ENCODE data around the gene ATF5.

The ATF5 gene

GRCh38 chr19:49892716-49893115 is 36.3 kb upstream of the ATF5 start:
- in situ Hi-C loops (cut with HindIII; ENCODE audit: low pct_ligation_motif_present, low pct_unique_long_range_greater_than_20kb, low sequenced_read_pairs) = no loop called here
- DNase-seq = no peak

- in situ Hi-C loops (cut with HindIII; ENCODE audit: low pct_ligation_motif_present, low pct_unique_long_range_greater_than_20kb, low sequenced_read_pairs) = no loop called here
- no peak for DNase-seq
Measured at GRCh38 chr19:49894011-49894664, 34.9 kb upstream of the ATF5 start.

GRCh38 chr19:49894879-49895565 is 34.0 kb upstream of the ATF5 start:
- DNase-seq = no peak
- in situ Hi-C loops (cut with HindIII; ENCODE audit: low pct_ligation_motif_present, low pct_unique_long_range_greater_than_20kb, low sequenced_read_pairs) = no loop called here

GRCh38 chr19:49895566-49896297 is 33.3 kb upstream of the ATF5 start:
- in situ Hi-C loops (cut with HindIII; ENCODE audit: low pct_ligation_motif_present, low pct_unique_long_range_greater_than_20kb, low sequenced_read_pairs) = no loop called here
- no peak for DNase-seq

GRCh38 chr19:49896863-49897621 is 32.0 kb upstream of the ATF5 start, which contains the start of gene IL4I1:
Gene IL4I1 (minus strand): TSS chr19:49896887. CDS start chr19:49896160, 727 bp downstream.
- in situ Hi-C loops (cut with HindIII; ENCODE audit: low pct_ligation_motif_present, low pct_unique_long_range_greater_than_20kb, low sequenced_read_pairs) = no loop called here
- DNase-seq = peak; percentile 84

- in situ Hi-C loops (cut with HindIII; ENCODE audit: low pct_ligation_motif_present, low pct_unique_long_range_greater_than_20kb, low sequenced_read_pairs) = no loop called here
- DNase-seq = no peak
Measured at GRCh38 chr19:49904136-49904535, 24.9 kb upstream of the ATF5 start.

GRCh38 chr19:49906879-49907564 is 22.0 kb upstream of the ATF5 start:
- in situ Hi-C loops (cut with HindIII; ENCODE audit: low pct_ligation_motif_present, low pct_unique_long_range_greater_than_20kb, low sequenced_read_pairs) = no loop called here
- DNase-seq = no peak

GRCh38 chr19:49907745-49908446 is 21.1 kb upstream of the ATF5 start:
- no peak for DNase-seq
- in situ Hi-C loops (cut with HindIII; ENCODE audit: low pct_ligation_motif_present, low pct_unique_long_range_greater_than_20kb, low sequenced_read_pairs) = no loop called here

- in situ Hi-C loops (cut with HindIII; ENCODE audit: low pct_ligation_motif_present, low pct_unique_long_range_greater_than_20kb, low sequenced_read_pairs) = no loop called here
- no peak for DNase-seq
Measured at GRCh38 chr19:49908480-49909420, 20.3 kb upstream of the ATF5 start.

- no peak for DNase-seq
- in situ Hi-C loops (cut with HindIII; ENCODE audit: low pct_ligation_motif_present, low pct_unique_long_range_greater_than_20kb, low sequenced_read_pairs) = no loop called here
Measured at GRCh38 chr19:49910179-49910578, 18.8 kb upstream of the ATF5 start.

GRCh38 chr19:49911381-49912145 is 17.4 kb upstream of the ATF5 start:
- in situ Hi-C loops (cut with HindIII; ENCODE audit: low pct_ligation_motif_present, low pct_unique_long_range_greater_than_20kb, low sequenced_read_pairs) = no loop called here
- no peak for DNase-seq

GRCh38 chr19:49912965-49913685 is 15.9 kb upstream of the ATF5 start:
- in situ Hi-C loops (cut with HindIII; ENCODE audit: low pct_ligation_motif_present, low pct_unique_long_range_greater_than_20kb, low sequenced_read_pairs) = no loop called here

GRCh38 chr19:49913720-49914119 is 15.3 kb upstream of the ATF5 start:
- in situ Hi-C loops (cut with HindIII; ENCODE audit: low pct_ligation_motif_present, low pct_unique_long_range_greater_than_20kb, low sequenced_read_pairs) = no loop called here
- DNase-seq = no peak

More at GRCh38 chr19:49912965-49913685, 15.9 kb upstream of the ATF5 start:
- DNase-seq = no peak

- in situ Hi-C loops (cut with HindIII; ENCODE audit: low pct_ligation_motif_present, low pct_unique_long_range_greater_than_20kb, low sequenced_read_pairs) = no loop called here
- no peak for DNase-seq
Measured at GRCh38 chr19:49915271-49915670, 13.7 kb upstream of the ATF5 start.

GRCh38 chr19:49916839-49917733 is 11.9 kb upstream of the ATF5 start:
- in situ Hi-C loops (cut with HindIII; ENCODE audit: low pct_ligation_motif_present, low pct_unique_long_range_greater_than_20kb, low sequenced_read_pairs) = no loop called here
- no peak for DNase-seq
